Lung (tissue), 12 donors: ENCODE results near the gene MBP. TPM values are rescaled to one million over a fixed set of nuclear protein-coding genes. Genes with fewer than 3 reads are reported as not detected.

Source experiments
- ATAC-seq: fragments of 200-7000 bp; cut with Tn5 transposase; one replicate; pipeline ENCODE4 v1.9.1; 2020; ENCODE audit warnings: moderate number of reproducible peaks; ENCODE audit not compliant: insufficient read depth, low FRiP score
- DNase-seq, 3 donors: peaks; one replicate each; pipeline ENCODE4 v3.0.0-alpha.2; 2013 to 2017
- H3K27ac ChIP-seq, 2 donors: one replicate each; pipeline ENCODE4 v1.5.1; 2013; ENCODE audit warnings: mild to moderate bottlenecking in 2 of 2, moderate library complexity in 2 of 2, control low read depth in 1 of 2, inconsistent platforms in 1 of 2, low read depth in 1 of 2, low read length in 1 of 2
- H3K27me3 ChIP-seq, 3 donors: one replicate each; pipeline ENCODE4 v1.5.1; 2013; ENCODE audit warnings: low read length in 2 of 3; ENCODE audit not compliant: control insufficient read depth in 3 of 3, insufficient read depth in 3 of 3
- H3K36me3 ChIP-seq, 4 donors: one replicate each; pipeline ENCODE4 v1.5.1; 2013; ENCODE audit warnings: low read length in 4 of 4, mild to moderate bottlenecking in 1 of 4, moderate library complexity in 1 of 4; ENCODE audit not compliant: control insufficient read depth in 4 of 4, insufficient read depth in 4 of 4
- H3K4me1 ChIP-seq, 5 donors: one replicate each; pipeline ENCODE4 v1.5.1; 2013; ENCODE audit warnings: low read length in 5 of 5, mild to moderate bottlenecking in 2 of 5, moderate library complexity in 1 of 5; ENCODE audit not compliant: control insufficient read depth in 5 of 5, insufficient read depth in 5 of 5
- H3K4me3 ChIP-seq: one replicate; pipeline ENCODE4 v1.5.1; 2013; ENCODE audit warnings: mild to moderate bottlenecking, control low read depth, moderate library complexity
- H3K9ac ChIP-seq, 2 donors: one replicate each; pipeline ENCODE4 v1.5.1; 2013; ENCODE audit warnings: low read length in 2 of 2, control low read depth in 1 of 2; ENCODE audit not compliant: insufficient read depth in 1 of 2
- H3K9me3 ChIP-seq, 4 donors: one replicate each; pipeline ENCODE4 v1.5.1; 2013; ENCODE audit warnings: low read length in 3 of 4, mild to moderate bottlenecking in 1 of 4, moderate library complexity in 1 of 4; ENCODE audit not compliant: control insufficient read depth in 4 of 4, insufficient read depth in 3 of 4
- WGBS, 2 donors: extraction: QIAGEN DNeasy Blood & Tissue Kit; methylation state at CpG; one replicate each; pipeline ENCODE4 v1.1.7; 2013; 5-methylcytosine and 5-hydroxymethylcytosine counted together
- polyA plus RNA-seq, 2 donors: library from polyadenylated mRNA; stranded (reverse); fragments of 200-250 nt; gene quantifications; one replicate each; pipeline ENCODE4 v1.2.1, GENCODE V29; 2013
- total RNA-seq, 2 donors: library from RNA; depleted of rRNA in 1 of 2; stranded (reverse); fragments of >200 nt in 1 of 2; gene quantifications; one replicate each; pipeline ENCODE4 v1.2.1, GENCODE V29; 2014 to 2021
- TF ChIP-seq, protein P1 (sequence below): IDR thresholded peaks from 2 replicates; pipeline ENCODE4 v1.5.1; 2012; ENCODE audit warnings: mild to moderate bottlenecking; ENCODE audit errors: control extremely low read depth, extremely low read depth
- donor health status: control.
- donor health status: control.
- donor health status: Bipolar disorder and iron deficiency.
- donor health status: healthy.
- donor health status: DM: yes; HTN: yes; CAD: no.

MBP gene
- total and polyA plus RNA-seq, 4 donors, result 15.6 to 64.1 (median 30.9) TPM

DNA sequence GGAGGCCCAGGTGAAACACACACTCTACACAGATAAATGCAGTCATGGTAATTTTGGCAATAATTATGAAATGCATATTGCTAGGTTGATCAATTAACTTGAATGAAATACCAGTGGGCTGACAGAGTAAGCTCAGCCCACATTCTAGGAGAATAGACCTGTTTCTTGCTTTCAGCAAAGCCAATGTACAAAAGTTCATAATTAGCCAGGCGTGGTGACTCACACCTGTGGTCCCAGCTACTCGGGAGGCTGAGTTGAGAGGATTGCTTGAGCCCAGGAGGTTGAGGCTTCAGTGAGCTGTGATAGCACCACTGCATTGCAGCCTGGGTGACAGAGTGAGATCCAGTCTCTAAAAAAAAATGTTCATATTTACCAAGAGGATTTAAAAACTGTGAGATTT, 15.7 kb upstream of the MBP start:
- ATAC-seq, result no peak
- 84 to 89% methylated on average over 2 of the region's 2 CpGs for WGBS, 2 donors

DNA sequence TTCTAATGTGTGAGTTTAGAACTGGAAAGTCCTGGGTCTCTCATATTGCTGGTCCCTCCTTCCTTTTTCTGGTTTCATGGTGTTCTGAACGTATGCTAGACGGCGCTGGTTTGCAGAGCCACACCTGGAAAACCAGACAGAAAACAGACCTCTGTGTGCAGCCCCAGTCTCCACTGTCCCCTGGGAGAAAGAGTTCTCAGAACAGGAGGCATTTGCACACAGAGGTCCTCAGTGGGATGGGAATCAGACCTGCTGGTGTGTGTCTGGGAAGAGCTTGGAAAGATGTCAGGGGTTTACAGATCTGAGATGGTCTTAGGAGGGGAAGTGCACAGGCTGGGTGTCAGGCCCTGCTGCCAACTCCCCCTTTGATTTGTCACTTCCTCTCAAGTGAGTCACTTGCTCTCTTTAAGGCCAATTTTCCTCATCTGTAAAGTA, 14.9 kb upstream of the MBP start:
- no peak overlapping the region for H3K9ac ChIP-seq
- peaks cover 0 to 6% (median 1%) of the 10 kb centered on the region in 4 donors for H3K9me3 ChIP-seq
- H3K4me3 ChIP-seq, result no peak overlapping the region
- DNase-seq (no peak), ATAC-seq (peak; percentile 34)
- TF ChIP-seq, protein P1, sequence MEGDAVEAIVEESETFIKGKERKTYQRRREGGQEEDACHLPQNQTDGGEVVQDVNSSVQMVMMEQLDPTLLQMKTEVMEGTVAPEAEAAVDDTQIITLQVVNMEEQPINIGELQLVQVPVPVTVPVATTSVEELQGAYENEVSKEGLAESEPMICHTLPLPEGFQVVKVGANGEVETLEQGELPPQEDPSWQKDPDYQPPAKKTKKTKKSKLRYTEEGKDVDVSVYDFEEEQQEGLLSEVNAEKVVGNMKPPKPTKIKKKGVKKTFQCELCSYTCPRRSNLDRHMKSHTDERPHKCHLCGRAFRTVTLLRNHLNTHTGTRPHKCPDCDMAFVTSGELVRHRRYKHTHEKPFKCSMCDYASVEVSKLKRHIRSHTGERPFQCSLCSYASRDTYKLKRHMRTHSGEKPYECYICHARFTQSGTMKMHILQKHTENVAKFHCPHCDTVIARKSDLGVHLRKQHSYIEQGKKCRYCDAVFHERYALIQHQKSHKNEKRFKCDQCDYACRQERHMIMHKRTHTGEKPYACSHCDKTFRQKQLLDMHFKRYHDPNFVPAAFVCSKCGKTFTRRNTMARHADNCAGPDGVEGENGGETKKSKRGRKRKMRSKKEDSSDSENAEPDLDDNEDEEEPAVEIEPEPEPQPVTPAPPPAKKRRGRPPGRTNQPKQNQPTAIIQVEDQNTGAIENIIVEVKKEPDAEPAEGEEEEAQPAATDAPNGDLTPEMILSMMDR, result no peak
- H3K4me1 ChIP-seq, result no peaks in the 10 kb centered on the region
- peaks cover 0 to 4% (median 0%) of the 10 kb centered on the region in 3 donors for H3K27me3 ChIP-seq
- H3K36me3 ChIP-seq, result no peaks in the 10 kb centered on the region
- no peak overlapping the region for H3K27ac ChIP-seq
- WGBS, 2 donors, result 34 to 77% methylated on average over 3 of the region's 3 CpGs

More for the DNA sequence above, 15.7 kb upstream of the MBP start:
- TF ChIP-seq, protein P1, result no peak
- Histone ChIP-seq H3K4me3 (no peak overlapping the region), H3K27ac (no peak overlapping the region), H3K27me3 (peaks cover 0 to 4% (median 0%) of the 10 kb centered on the region in 3 donors), H3K9me3 (peaks cover 0 to 3% (median under 1%) of the 10 kb centered on the region in 4 donors), H3K4me1 (no peaks in the 10 kb centered on the region), H3K36me3 (no peaks in the 10 kb centered on the region), H3K9ac (no peak overlapping the region)
- no peak for DNase-seq

DNA sequence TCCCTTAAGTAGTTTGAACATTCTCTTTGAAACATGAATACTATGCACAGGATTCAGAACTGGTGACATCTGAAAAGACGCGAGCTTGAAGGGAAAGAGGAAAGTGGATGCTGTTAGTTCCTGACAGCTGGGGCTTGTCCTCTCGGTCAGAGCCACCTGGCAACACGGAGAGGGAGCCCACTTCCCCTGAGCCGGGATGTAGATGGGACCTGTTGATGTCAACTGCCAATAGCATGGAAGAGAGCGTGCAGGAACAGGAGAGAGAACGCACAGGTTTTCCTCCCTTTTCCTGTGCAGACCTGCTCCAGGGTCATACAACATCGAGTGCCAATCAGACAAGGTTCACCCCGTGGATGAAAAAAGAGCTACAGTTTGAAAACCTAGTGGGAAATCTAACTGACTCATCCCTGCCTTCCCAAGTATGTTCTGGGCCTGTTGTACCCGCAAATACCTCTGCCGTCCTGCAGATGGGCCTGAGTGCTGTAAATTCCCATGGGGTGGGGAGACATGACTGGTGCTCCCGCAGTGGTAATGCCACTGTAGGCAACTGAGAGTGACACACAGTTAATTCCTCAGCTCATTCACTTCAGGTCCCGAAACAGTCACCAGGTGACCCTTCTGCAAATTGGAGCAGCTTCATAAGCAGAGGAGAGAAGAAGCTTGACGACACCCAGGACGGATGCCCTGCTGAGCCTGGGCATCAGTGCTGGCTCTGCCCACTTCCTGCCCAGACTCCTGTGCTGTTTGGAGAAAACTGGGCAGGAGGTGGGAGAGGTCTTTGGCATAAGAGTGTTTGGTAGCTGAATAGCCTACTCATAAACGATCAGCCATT, 13.9 kb upstream of the MBP start:
- H3K4me3 ChIP-seq, result no peak overlapping the region
- no peaks in the 10 kb centered on the region for H3K4me1 ChIP-seq
- no peak for DNase-seq
- H3K27ac ChIP-seq, result no peak overlapping the region
- H3K9ac ChIP-seq, result no peak overlapping the region
- 65 to 70% methylated on average over 16 of the region's 16 CpGs for WGBS, 2 donors
- H3K27me3 ChIP-seq, result peaks cover 0 to 4% (median 0%) of the 10 kb centered on the region in 3 donors
- no peak for ATAC-seq
- TF ChIP-seq, protein P1, result no peak
- no peaks in the 10 kb centered on the region for H3K36me3 ChIP-seq
- H3K9me3 ChIP-seq, result peaks cover 0 to 6% (median 1%) of the 10 kb centered on the region in 4 donors
